Osteoblast (primary cell): ENCODE data around the gene TSN. TPM values are rescaled to one million over a fixed set of nuclear protein-coding genes. Genes with fewer than 3 reads are reported as not detected.

Source experiments
- DNase-seq: peaks from one replicate; pipeline ENCODE4 v3.0.0; 2011; ENCODE audit warnings: low spot score, mixed read lengths; ENCODE audit not compliant: insufficient read length; ENCODE audit errors: missing footprints
- H2AFZ ChIP-seq: 2 replicates; pipeline ENCODE4 v1.6.0; 2011; ENCODE audit warnings: mild to moderate bottlenecking, low read length
- H3K27ac ChIP-seq: 2 replicates; pipeline ENCODE4 v1.5.1; 2011; ENCODE audit warnings: mild to moderate bottlenecking, low read depth, low read length, moderate library complexity
- H3K27me3 ChIP-seq: 2 replicates; pipeline ENCODE4 v1.6.0; 2012; ENCODE audit warnings: mild to moderate bottlenecking, control low read depth, inconsistent platforms, low read length, moderate library complexity; ENCODE audit not compliant: insufficient read depth
- H3K36me3 ChIP-seq: 2 replicates; pipeline ENCODE4 v1.5.1; 2011; ENCODE audit warnings: mild to moderate bottlenecking, low read length, control low read depth, moderate library complexity; ENCODE audit not compliant: insufficient read depth
- H3K4me1 ChIP-seq: 2 replicates; pipeline ENCODE4 v1.5.1; 2011; ENCODE audit warnings: mild to moderate bottlenecking, low read length, control low read depth, moderate library complexity; ENCODE audit not compliant: insufficient read depth
- H3K4me2 ChIP-seq: 2 replicates; pipeline ENCODE4 v1.6.0; 2011; ENCODE audit warnings: mild to moderate bottlenecking, low read length; ENCODE audit not compliant: insufficient read depth
- H3K4me3 ChIP-seq: fragments of 200-600 bp; sonication (generic); 3 replicates; pipeline ENCODE4 v1.5.1; 2012; ENCODE audit warnings: mild to moderate bottlenecking, low read length, inconsistent platforms; ENCODE audit not compliant: insufficient read depth
- H3K79me2 ChIP-seq: 2 replicates; pipeline ENCODE4 v1.6.0; 2012; ENCODE audit warnings: mild to moderate bottlenecking, low read length, control low read depth, inconsistent platforms; ENCODE audit not compliant: insufficient read depth
- H3K9me3 ChIP-seq: 2 replicates; pipeline ENCODE4 v1.5.1; 2011; ENCODE audit warnings: low read depth, low read length, control low read depth
- H4K20me1 ChIP-seq: 2 replicates; pipeline ENCODE4 v1.6.0; 2012; ENCODE audit warnings: mild to moderate bottlenecking, low read length, control low read depth; ENCODE audit not compliant: insufficient read depth
- total RNA-seq: library from RNA; depleted of rRNA; stranded (reverse); fragments of >200 nt; gene quantifications from 2 replicates; pipeline ENCODE4 v1.2.3, GENCODE V29; 2012
- TF ChIP-seq, protein P1 (sequence below): IDR thresholded peaks from 2 replicates; pipeline ENCODE4 v1.5.1; 2011; ENCODE audit warnings: mild to moderate bottlenecking, low read depth, low read length, moderate library complexity; ENCODE audit errors: extremely low read depth

TSN gene
- total RNA-seq, 1 donor, result 50.7 TPM

DNA sequence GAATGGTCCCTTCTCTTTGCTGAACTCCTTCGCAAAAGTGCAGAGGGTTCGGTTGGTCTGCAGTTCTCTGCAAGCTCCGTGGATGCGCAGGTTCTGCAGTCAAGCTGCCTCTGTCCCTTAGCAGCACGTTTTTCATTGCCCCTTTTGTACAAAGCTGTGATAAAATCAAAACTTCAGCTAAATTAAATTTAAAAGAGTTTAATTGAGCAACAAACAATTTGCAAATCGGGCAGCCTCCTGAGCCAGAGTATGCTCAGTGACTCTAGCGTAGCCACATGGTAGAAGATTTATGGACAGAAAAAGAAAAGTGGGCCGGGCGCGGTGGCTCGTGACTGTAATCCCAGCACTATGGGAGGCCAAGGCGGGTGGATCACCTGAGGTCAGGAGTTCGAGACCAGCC lies 18.8 kb downstream of the TSN start:
- Histone ChIP-seq H2AFZ (no peak overlapping the region), H3K4me1 (peaks cover 16% of the 10 kb centered on the region), H3K4me3 (no peak overlapping the region), H3K27me3 (peaks cover 8% of the 10 kb centered on the region), H3K27ac (no peak overlapping the region), H4K20me1 (no peaks in the 10 kb centered on the region), H3K36me3 (no peaks in the 10 kb centered on the region), H3K79me2 (no peaks in the 10 kb centered on the region), H3K9me3 (no peaks in the 10 kb centered on the region), H3K4me2 (no peak overlapping the region)
- DNase-seq, result peak; percentile 2
- TF ChIP-seq, protein P1, sequence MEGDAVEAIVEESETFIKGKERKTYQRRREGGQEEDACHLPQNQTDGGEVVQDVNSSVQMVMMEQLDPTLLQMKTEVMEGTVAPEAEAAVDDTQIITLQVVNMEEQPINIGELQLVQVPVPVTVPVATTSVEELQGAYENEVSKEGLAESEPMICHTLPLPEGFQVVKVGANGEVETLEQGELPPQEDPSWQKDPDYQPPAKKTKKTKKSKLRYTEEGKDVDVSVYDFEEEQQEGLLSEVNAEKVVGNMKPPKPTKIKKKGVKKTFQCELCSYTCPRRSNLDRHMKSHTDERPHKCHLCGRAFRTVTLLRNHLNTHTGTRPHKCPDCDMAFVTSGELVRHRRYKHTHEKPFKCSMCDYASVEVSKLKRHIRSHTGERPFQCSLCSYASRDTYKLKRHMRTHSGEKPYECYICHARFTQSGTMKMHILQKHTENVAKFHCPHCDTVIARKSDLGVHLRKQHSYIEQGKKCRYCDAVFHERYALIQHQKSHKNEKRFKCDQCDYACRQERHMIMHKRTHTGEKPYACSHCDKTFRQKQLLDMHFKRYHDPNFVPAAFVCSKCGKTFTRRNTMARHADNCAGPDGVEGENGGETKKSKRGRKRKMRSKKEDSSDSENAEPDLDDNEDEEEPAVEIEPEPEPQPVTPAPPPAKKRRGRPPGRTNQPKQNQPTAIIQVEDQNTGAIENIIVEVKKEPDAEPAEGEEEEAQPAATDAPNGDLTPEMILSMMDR, result no peak

DNA sequence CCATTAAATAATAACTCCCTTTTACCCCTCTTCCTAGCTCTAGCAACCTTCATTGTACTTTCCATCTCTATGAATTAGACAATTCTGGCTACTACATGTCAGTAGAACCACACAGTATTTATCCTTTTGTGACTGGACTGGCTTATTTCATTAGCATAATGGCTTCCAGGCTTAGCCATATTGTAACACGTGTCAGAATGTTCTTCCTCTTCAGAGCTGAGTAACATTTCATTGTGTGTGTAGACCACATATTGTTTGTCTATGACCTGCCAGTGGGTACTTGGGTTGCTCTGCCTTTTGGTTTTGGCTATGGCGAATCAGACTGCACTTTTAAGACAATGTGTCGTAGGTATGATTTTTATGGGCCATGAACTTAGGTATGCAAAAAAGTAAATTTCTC lies 20.9 kb downstream of the TSN start:
- H3K4me3 ChIP-seq, result no peak overlapping the region
- H3K9me3 ChIP-seq, result no peaks in the 10 kb centered on the region
- no peaks in the 10 kb centered on the region for H3K36me3 ChIP-seq
- no peak overlapping the region for H3K27ac ChIP-seq
- H3K27me3 ChIP-seq, result peaks cover 8% of the 10 kb centered on the region
- TF ChIP-seq, protein P1, result no peak
- no peak for DNase-seq
- H3K79me2 ChIP-seq, result no peaks in the 10 kb centered on the region
- no peaks in the 10 kb centered on the region for H4K20me1 ChIP-seq
- no peak overlapping the region for H3K4me2 ChIP-seq
- no peak overlapping the region for H2AFZ ChIP-seq
- peaks cover 16% of the 10 kb centered on the region for H3K4me1 ChIP-seq

DNA sequence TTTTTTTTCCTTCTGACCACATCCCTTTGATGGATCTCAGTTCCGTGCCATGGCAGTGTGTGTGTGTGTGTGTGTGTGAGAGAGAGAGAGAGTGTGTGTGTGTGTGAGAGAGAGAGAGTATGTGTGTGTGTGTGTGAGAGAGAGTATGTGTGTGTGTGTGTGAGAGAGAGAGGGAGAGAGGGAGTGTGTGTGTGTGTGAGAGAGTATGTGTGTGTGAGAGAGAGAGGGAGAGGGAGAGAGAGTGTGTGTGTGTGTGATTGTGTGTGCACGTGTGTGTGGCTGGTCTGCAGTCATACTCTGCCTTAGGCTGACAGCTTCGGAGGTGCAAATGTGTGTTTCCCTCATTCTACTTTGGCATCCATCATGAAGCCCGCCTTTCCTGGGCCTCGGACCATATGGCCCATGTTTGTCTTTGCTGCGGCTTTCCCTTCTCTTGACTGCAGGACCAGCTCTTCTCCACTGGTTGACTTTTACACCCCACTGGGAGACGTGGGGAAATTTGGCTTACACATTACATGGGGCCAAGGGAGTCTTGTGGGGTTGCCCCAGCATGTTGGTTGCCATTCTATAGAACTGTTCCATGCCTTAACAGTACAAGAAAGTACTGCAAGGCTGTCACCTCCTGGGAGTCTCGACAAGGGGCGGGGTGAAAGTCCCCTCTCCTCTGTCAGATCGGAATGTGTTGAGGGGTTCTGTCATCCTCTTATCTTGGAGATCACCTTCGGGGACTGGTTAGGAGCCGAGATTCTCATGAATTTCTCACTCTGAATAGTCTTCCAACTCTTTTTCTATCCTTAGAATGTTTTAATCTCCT lies 21.6 kb downstream of the TSN start:
- H3K4me3 ChIP-seq, result no peak overlapping the region
- H3K27me3 ChIP-seq, result peaks cover 8% of the 10 kb centered on the region
- no peaks in the 10 kb centered on the region for H3K79me2 ChIP-seq
- H3K4me1 ChIP-seq, result peaks cover 16% of the 10 kb centered on the region
- no peak overlapping the region for H3K27ac ChIP-seq
- peak overlapping the region; percentile 17 for H3K4me2 ChIP-seq
- no peaks in the 10 kb centered on the region for H4K20me1 ChIP-seq
- H3K36me3 ChIP-seq, result no peaks in the 10 kb centered on the region
- no peak overlapping the region for H2AFZ ChIP-seq
- TF ChIP-seq, protein P1, result no peak
- DNase-seq, result no peak
- H3K9me3 ChIP-seq, result no peaks in the 10 kb centered on the region

DNA sequence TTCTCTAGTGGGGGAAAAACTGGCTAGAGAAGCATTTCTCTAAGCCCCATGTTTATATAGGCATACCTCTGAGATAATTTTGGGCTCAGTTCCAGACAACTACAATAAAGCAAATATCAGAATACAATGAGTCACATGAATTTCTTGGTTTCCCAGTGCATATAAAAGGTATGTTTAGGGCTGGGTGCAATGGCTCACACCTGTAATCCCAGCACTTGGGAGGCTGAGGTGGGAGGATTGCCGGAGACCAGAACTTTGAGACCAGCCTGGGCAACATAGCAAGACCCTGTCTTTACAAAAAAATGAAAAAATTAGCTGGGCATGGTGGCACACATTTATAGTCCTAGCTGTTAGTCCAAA lies 22.2 kb downstream of the TSN start:
- H4K20me1 ChIP-seq, result no peaks in the 10 kb centered on the region
- H3K4me1 ChIP-seq, result peaks cover 16% of the 10 kb centered on the region
- TF ChIP-seq, protein P1, result no peak
- H3K27ac ChIP-seq, result no peak overlapping the region
- H3K36me3 ChIP-seq, result no peaks in the 10 kb centered on the region
- no peak overlapping the region for H3K4me3 ChIP-seq
- H3K27me3 ChIP-seq, result peaks cover 8% of the 10 kb centered on the region
- H3K4me2 ChIP-seq, result no peak overlapping the region
- no peaks in the 10 kb centered on the region for H3K79me2 ChIP-seq
- H3K9me3 ChIP-seq, result no peaks in the 10 kb centered on the region
- H2AFZ ChIP-seq, result no peak overlapping the region
- no peak for DNase-seq
